ENCODE results near the gene ERVV-1. TPM values are rescaled to one million over a fixed set of nuclear protein-coding genes. Genes with fewer than 3 reads are reported as not detected.

Gene ERVV-1
- total and polyA plus RNA-seq, 12 donors = not detected

DNA sequence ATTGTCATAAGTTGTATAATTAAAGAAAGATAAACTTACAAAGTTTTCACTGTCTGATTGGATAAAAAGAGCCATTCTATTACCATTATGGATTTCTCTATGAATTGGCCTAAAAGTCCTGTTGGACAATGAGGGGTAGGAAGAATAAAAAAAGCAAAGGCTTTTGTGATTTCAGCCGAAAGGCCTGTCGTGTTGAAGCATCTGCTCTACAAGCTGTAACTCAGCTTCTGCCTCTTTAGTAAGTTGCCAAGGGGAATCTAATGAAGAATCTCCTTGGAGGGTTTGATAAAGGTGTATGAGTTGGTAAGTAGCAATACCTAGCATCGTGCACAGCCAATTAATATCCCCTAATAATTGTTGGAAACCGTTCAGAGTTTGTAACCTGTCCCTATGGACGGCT lies 25.2 kb upstream of the ERVV-1 start:
- TF ChIP-seq POLR2A (IDR thresholded peaks at IDR 0.05) = no peak
- TF ChIP-seq, protein P1, sequence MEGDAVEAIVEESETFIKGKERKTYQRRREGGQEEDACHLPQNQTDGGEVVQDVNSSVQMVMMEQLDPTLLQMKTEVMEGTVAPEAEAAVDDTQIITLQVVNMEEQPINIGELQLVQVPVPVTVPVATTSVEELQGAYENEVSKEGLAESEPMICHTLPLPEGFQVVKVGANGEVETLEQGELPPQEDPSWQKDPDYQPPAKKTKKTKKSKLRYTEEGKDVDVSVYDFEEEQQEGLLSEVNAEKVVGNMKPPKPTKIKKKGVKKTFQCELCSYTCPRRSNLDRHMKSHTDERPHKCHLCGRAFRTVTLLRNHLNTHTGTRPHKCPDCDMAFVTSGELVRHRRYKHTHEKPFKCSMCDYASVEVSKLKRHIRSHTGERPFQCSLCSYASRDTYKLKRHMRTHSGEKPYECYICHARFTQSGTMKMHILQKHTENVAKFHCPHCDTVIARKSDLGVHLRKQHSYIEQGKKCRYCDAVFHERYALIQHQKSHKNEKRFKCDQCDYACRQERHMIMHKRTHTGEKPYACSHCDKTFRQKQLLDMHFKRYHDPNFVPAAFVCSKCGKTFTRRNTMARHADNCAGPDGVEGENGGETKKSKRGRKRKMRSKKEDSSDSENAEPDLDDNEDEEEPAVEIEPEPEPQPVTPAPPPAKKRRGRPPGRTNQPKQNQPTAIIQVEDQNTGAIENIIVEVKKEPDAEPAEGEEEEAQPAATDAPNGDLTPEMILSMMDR (IDR thresholded peaks at IDR 0.05) = no peak
- DNase-seq = no peak
- Histone ChIP-seq H3K27ac (no peak overlapping the region), H3K27me3 (no peaks in the 10 kb centered on the region), H3K36me3 (replicated peaks in 1 of 2) (no peaks in the 10 kb centered on the region), H3K4me3 (no peak overlapping the region), H3K4me1 (replicated peaks in 1 of 2) (peaks cover 8 to 9% of the 10 kb centered on the region in 2 donors), H3K9me3 (replicated peaks in 1 of 3) (no peaks in the 10 kb centered on the region)
- 89 to 92% (median 91%) methylated on average over 5 of the region's 5 CpGs for WGBS, 4 donors
- intact Hi-C loops (cut with DNase I) = no loop called here

- Histone ChIP-seq H3K27ac (no peak overlapping the region), H3K27me3 (no peaks in the 10 kb centered on the region), H3K4me1 (replicated peaks in 1 of 2) (peaks cover 9 to 11% of the 10 kb centered on the region in 2 donors), H3K4me3 (no peak overlapping the region), H3K9me3 (replicated peaks in 1 of 3) (no peaks in the 10 kb centered on the region), H3K36me3 (replicated peaks in 1 of 2) (no peaks in the 10 kb centered on the region)
- intact Hi-C loops (cut with DNase I) = no loop called here
- TF ChIP-seq, protein P1 (IDR thresholded peaks at IDR 0.05) = no peak
- TF ChIP-seq POLR2A (IDR thresholded peaks at IDR 0.05) = no peak
- DNase-seq = no peak
- 88 to 93% (median 91%) methylated on average over 16 of the region's 16 CpGs for WGBS, 4 donors
Measured at GRCh38 chr19:52990759-52991418, 22.8 kb upstream of the ERVV-1 start.

GRCh38 chr19:52991484-52991883 lies 22.2 kb upstream of the ERVV-1 start:
- no peak overlapping the region for H3K4me3 ChIP-seq
- H3K4me1 ChIP-seq (replicated peaks in 1 of 2) = peaks cover 9 to 11% of the 10 kb centered on the region in 2 donors
- no peaks in the 10 kb centered on the region for H3K9me3 ChIP-seq (replicated peaks in 1 of 3)
- TF ChIP-seq, protein P1 (IDR thresholded peaks at IDR 0.05) = no peak
- no peak for TF ChIP-seq POLR2A (IDR thresholded peaks at IDR 0.05)
- WGBS, 4 donors = 81 to 89% (median 83%) methylated on average over 2 of the region's 2 CpGs
- intact Hi-C loops (cut with DNase I) = no loop called here
- H3K27me3 ChIP-seq = no peaks in the 10 kb centered on the region
- H3K27ac ChIP-seq = no peak overlapping the region
- DNase-seq = peak in 6 of 7 donors; percentile 16 to 55 (median 32)
- H3K36me3 ChIP-seq (replicated peaks in 1 of 2) = no peaks in the 10 kb centered on the region

DNA sequence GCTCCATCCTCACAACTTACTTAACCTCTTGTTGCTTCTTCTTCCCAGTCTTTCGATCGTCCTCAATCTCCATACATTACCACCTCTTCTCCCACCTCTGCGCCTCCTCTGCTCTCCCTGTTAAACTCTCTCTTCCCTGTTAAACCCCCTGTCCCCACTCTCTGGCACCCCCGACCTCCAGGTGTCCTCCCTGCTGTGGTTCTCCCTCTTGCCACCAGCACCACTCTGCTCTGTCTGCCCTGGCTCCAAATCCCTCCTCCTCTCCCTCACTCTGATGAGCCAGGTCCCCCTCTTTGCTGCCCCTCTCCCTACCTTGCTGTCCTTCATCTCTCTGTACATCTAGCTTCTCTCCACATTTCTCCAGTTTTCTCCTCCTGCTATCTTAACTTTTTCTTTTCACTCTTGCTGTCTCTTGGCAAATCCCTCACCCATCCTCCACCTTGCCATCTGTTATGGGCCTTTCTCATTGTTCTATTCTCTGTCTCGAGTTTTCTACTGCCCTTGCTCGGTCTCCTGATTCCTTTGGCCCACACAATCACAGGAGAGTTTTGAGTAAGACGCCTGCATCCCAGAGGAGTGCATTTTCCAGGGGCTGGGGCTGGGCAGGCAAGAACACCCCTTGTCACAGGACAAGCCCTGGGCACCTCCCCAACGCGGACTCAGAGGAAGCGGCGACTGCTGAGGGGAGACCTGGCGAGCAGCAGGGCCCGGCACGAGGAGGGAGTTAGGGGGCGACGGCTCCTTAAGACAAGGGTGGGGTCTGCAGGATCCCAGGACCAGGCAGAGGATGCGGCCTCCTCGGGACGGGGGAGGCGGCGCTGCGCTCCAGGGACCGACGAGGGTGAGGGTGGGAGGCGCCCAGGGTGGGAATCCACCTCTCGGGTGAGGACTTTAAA lies 21.4 kb upstream of the ERVV-1 start:
- H3K4me1 ChIP-seq (replicated peaks in 1 of 2) = peaks cover 9 to 11% of the 10 kb centered on the region in 2 donors
- H3K9me3 ChIP-seq (replicated peaks in 1 of 3) = no peaks in the 10 kb centered on the region
- 27 to 37% (median 30%) methylated on average over 17 to 26 of the region's 26 CpGs for WGBS, 4 donors
- peak overlapping the region in 1 of 5 donors; percentile 52 for H3K27ac ChIP-seq
- no peaks in the 10 kb centered on the region for H3K36me3 ChIP-seq (replicated peaks in 1 of 2)
- TF ChIP-seq POLR2A (IDR thresholded peaks at IDR 0.05) = no peak
- TF ChIP-seq, protein P1 (IDR thresholded peaks at IDR 0.05) = no peak
- DNase-seq = peak in 3 of 7 donors; percentile 21 to 29 (median 26)
- intact Hi-C loops (cut with DNase I) = no loop called here
- H3K4me3 ChIP-seq = peak overlapping the region in 2 of 4 donors; percentile 38 to 42
- no peaks in the 10 kb centered on the region for H3K27me3 ChIP-seq

Data from adrenal gland (tissue), 12 donors.